Ishikawa (cell line): Measurements from ENCODE around the gene GDI1.

Experiments
- CEBPB ChIP-seq: IDR thresholded peaks from 2 replicates; pipeline ENCODE4 v1.6.1; 2012
- EP300 ChIP-seq: IDR thresholded peaks from 2 replicates; pipeline ENCODE4 v1.6.1; 2012; ENCODE audit warnings: borderline replicate concordance
- NFIC ChIP-seq: IDR thresholded peaks from 2 replicates; pipeline ENCODE4 v1.6.1; 2012
- TAF1 ChIP-seq: IDR thresholded peaks from 2 replicates; pipeline ENCODE4 v1.6.1; 2012; ENCODE audit warnings: low read depth, mild to moderate bottlenecking
- TCF12 ChIP-seq: IDR thresholded peaks from 2 replicates; pipeline ENCODE4 v1.6.1; 2012; ENCODE audit warnings: low read depth
- YY1 ChIP-seq: IDR thresholded peaks from 2 replicates; pipeline ENCODE4 v1.6.1; 2012; ENCODE audit warnings: low read depth
- TF ChIP-seq, protein P1 (sequence below): IDR thresholded peaks from 2 replicates; pipeline ENCODE4 v1.6.1; 2012; ENCODE audit warnings: low read depth, mild to moderate bottlenecking
- TF ChIP-seq, protein P2 (sequence below): IDR thresholded peaks from 2 replicates; pipeline ENCODE4 v1.6.1; 2012

DNA sequence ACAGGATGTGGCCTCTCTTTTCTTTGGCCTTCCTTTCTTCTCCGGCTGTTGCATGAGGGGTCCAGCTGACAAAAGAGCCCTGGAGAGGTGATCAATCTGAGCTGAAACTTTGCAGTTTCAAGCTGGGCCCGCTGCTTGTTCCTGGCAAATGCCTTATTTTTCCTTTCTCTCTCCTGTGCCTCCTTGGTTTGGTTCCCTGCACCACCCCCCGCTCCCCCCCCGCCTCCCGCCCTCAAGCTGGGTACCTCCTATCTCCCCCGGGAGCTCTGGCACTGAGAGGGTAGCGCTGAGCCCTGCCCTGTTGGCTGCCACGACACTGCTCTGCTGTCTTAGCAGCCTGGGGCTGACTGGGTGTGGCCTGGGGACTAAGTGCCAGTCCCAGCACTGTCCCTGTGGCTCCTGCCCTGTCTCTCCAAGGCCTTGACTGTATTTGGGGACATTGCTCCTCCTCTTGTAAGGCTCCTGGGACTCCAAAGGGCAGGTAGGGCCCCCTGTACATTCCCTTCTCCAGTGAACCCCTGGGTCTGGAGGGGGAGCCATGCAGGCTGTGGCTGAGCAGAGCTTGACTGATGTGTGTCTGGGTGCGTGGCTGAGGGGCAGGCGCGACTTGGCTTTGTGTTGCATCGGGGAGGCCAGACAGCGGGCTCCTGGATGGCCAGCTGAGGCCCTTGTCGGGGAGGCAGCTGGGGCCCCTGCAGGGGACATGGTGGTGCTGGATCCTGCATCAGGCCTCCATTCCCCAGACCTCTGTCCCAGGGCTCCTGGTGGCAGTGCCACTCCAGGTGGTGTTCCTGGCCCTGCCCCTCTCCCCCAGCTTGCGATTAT lies 22.2 kb downstream of the GDI1 start:
- TF ChIP-seq EP300 (no peak), NFIC (no peak), TCF12 (no peak), TAF1 (no peak), CEBPB (no peak), YY1 (no peak)
- TF ChIP-seq, protein P1, sequence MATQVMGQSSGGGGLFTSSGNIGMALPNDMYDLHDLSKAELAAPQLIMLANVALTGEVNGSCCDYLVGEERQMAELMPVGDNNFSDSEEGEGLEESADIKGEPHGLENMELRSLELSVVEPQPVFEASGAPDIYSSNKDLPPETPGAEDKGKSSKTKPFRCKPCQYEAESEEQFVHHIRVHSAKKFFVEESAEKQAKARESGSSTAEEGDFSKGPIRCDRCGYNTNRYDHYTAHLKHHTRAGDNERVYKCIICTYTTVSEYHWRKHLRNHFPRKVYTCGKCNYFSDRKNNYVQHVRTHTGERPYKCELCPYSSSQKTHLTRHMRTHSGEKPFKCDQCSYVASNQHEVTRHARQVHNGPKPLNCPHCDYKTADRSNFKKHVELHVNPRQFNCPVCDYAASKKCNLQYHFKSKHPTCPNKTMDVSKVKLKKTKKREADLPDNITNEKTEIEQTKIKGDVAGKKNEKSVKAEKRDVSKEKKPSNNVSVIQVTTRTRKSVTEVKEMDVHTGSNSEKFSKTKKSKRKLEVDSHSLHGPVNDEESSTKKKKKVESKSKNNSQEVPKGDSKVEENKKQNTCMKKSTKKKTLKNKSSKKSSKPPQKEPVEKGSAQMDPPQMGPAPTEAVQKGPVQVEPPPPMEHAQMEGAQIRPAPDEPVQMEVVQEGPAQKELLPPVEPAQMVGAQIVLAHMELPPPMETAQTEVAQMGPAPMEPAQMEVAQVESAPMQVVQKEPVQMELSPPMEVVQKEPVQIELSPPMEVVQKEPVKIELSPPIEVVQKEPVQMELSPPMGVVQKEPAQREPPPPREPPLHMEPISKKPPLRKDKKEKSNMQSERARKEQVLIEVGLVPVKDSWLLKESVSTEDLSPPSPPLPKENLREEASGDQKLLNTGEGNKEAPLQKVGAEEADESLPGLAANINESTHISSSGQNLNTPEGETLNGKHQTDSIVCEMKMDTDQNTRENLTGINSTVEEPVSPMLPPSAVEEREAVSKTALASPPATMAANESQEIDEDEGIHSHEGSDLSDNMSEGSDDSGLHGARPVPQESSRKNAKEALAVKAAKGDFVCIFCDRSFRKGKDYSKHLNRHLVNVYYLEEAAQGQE = no peak
- TF ChIP-seq, protein P2, sequence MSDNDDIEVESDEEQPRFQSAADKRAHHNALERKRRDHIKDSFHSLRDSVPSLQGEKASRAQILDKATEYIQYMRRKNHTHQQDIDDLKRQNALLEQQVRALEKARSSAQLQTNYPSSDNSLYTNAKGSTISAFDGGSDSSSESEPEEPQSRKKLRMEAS = no peak
